Renal pelvis (tissue), 4 donors: Measurements from ENCODE around the gene PXYLP1. TPM values are rescaled to one million over a fixed set of nuclear protein-coding genes. Genes with fewer than 3 reads are reported as not detected.

Source experiments
- DNase-seq: peaks from one replicate; pipeline ENCODE4 v3.0.0-alpha.2; 2013
- polyA plus RNA-seq, 3 donors: library from polyadenylated mRNA; unstranded; fragments of 120-200 nt; gene quantifications; one replicate each; pipeline ENCODE4 v1.2.1, GENCODE V29; 2013; ENCODE audit not compliant: insufficient read length in 3 of 3

Gene PXYLP1
- polyA plus RNA-seq, 3 donors = 34.8 to 41.2 (median 37.7) TPM

DNA sequence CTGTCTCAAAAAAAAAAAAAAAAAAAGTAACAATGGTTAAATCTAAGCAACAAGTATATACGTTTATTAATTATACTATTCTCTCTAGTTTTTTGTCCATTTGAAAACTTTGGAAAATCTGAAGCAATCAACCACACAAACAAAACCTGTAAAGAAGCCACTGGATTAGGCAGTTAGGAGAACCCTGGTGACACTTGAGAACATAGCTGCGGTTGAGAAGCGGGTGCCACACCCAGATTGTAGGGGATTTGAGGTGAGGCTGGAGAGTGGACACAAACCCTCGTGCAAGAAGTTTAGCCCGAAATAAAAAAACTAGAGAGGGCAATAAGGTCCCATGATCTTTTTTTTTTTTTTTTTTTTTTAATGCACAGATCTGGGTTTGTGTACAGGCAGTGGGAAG is 110.8 kb downstream of the PXYLP1 start:
- no peak for DNase-seq

DNA sequence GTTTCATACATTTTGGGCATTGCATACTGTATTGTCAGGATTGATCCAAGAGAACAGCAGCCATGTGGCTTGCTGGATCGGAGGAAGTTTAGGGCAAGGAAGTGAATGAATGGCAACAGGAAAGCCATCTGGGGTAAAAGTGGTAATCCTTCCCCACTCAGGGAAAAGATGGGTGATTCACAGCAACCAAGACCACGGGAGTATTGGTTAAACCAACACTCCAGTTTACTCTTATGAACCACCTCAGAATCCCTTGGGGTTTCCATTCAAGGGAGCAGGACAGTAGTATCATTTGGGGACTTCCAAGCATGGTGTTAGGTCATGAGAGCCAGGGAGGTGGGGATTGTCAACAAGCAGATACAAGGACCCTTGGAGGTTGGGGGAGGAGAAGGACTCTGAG is 111.5 kb downstream of the PXYLP1 start:
- no peak for DNase-seq

DNA sequence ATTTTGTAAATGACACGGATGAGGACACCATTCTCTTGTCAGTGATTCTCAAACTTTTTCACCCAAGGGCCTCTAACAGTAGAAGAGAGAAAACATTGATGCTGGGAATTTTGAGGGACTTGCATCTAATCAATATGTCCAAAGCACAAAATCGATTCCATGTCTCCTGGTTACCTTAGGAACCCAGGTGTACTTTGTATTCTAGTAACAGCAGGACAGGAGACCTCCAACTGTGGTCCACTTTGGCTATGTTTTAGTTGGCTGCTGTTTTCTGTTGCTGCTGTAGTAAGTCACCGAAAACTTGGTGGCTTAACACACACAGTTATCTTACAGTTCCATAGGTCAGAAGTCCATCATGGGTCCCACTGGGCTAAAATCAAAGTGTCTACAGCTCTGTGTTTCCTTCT is 112.2 kb downstream of the PXYLP1 start:
- no peak for DNase-seq

Other genes with a start within 250 kb of the PXYLP1 start
- 10 to 100 TPM; 14.6 to 21.0 (median 20.0) TPM for gene SPSB4, start 180.5 kb upstream of the PXYLP1 start, polyA plus RNA-seq
- gene ZBTB38, start 136.7 kb downstream of the PXYLP1 start, polyA plus RNA-seq = 10 to 100 TPM; 51.7 to 66.1 (median 51.9) TPM